HG03039 (cell line): ENCODE data around the gene CCT6B.

Experiments
- ATAC-seq: cut with Tn5 transposase; IDR thresholded peaks from one replicate; pipeline ENCODE4 v1.9.1; 2021; ENCODE audit warnings: mild to moderate bottlenecking, moderate library complexity; ENCODE audit not compliant: unreplicated experiment

Gene CCT6B

GRCh38 chr17:34892461-34893249, 68.6 kb downstream of the CCT6B start:
- no peak for ATAC-seq

DNA sequence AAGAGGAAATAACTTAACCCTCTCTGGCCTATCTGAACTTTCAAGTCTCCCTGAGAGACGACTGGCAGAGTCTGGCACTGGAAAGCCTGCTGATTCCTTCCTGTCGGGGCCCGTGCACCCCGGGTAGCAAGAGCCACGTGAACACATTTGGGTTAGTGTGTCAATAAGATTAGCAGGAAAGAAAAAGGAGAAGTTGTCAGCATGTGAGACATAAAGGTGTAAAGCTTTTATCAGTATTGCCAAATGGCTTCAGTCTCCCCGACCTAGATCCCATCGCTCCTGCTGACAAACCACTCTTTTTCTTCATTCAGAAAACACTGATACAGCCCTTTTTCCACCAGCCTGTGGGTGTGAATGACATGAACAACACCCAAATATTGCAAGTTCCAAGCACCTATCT, 74.4 kb downstream of the CCT6B start:
- ATAC-seq, result no peak

GRCh38 chr17:34885076-34885475, 76.2 kb downstream of the CCT6B start:
- no peak for ATAC-seq

DNA sequence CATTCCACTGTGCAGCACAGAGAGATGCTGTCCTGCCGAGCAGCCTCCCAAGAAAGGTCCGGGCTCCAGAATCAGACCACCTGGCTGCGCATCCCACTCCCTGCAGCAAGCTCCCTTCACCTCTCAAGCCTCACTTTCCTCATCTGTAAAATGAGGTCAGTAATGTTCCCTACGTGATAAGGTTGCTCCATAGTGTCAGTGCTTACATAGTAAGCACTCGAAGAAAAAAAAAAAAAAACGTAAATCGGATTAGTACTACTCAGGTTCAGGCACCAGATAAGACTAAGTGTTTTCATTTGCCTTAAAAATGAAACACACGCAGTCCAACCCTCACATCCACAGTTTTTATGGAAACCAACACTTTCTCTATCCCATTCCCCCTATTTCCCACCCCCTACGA, 76.7 kb downstream of the CCT6B start:
- no peak for ATAC-seq

DNA sequence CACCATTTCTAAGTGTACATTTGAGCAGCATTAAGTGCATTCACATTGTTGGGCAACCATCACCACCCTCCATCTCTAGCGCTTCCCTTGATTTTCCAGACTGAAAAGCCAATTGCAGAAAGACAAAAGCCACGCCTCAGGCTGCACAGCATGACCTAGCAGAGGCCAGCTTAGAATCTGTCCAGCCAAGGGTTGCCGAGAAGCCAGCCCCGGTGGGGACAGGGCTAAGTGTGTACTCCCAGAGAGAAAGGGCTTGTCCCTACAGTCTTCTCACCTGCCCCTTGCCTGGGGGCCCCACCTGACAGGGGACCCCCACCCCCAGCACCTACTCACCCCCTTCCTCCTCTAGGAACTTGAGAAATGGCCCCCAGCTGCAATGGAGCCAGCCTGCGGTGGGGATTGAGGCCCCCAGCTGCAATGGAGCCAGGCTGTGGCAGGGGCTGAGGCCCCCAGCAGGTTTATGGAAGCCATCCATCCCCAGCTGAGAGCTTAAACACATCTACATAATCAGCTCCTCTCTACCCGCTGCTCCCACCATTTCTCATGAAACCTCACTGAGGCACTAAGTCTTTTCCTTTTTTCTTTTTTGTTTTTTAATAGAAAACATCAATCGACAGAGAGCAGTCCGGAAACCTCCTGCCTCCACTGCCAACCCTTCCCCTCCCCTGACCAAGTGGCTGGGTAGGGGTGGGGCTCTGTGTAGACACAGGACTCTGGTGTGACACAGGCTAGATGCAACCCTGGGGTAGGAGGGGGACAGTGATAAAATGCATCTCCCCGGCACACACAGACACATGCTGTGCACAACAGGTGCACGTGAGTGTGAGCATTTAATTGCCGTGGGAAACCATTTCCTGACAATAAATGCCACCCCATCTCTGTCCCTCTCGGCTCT, 77.9 kb downstream of the CCT6B start:
- no peak for ATAC-seq

DNA sequence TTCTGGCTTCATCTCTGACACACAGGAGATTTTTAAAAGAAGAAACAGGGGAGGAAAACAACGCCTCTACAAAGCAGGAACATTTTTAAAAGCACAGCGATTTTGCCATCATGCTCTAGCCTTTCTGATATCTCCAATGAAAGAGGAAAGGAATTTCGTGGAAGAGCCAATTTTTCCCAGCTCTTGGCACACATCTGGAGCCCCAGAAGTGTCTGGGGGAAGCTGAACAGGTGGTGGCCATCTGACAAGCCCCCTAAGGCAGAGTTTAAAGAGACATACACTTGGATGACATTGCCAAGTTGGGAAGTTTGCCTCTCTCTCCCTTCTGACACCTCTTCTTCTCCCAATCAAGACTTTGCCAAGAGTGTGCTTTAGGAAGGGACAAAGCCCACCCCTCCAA, 82.1 kb downstream of the CCT6B start:
- ATAC-seq, result no peak
